ENCODE measurements around the gene CAMK2B.

CAMK2B gene

GRCh38 chr7:44324204-44324480 lies 1.3 kb downstream of the CAMK2B start:
- Histone ChIP-seq H3F3A (ENCODE audit: low read depth) (no peaks in the 10 kb centered on the region), H3K4me1 (ENCODE audit: insufficient read depth, low read length, poor library complexity, severe bottlenecking) (no peaks in the 10 kb centered on the region), H3K4me3 (ENCODE audit: low read length, poor library complexity, severe bottlenecking) (no peak overlapping the region), H3K9me3 (ENCODE audit: insufficient read depth, low read depth, low read length) (no peaks in the 10 kb centered on the region), H2AFZ (ENCODE audit: low read length) (no peak overlapping the region), H3K9me2 (replicated peaks; ENCODE audit: low read depth, low read length) (no peaks in the 10 kb centered on the region), H3K27me3 (ENCODE audit: insufficient read depth, low read length, poor library complexity, severe bottlenecking) (no peaks in the 10 kb centered on the region), H3K4me2 (ENCODE audit: low read depth, low read length, poor library complexity, severe bottlenecking) (no peak overlapping the region), H4K20me1 (ENCODE audit: insufficient read depth, low read length, poor library complexity, severe bottlenecking) (no peaks in the 10 kb centered on the region), H3K36me3 (ENCODE audit: insufficient read depth, low read length) (no peaks in the 10 kb centered on the region), H3K9ac (ENCODE audit: low read depth, low read length, poor library complexity, severe bottlenecking) (no peak overlapping the region), H3K79me2 (ENCODE audit: insufficient read depth, low read length) (no peaks in the 10 kb centered on the region)
- TF ChIP-seq EZH2phosphoT487 (IDR thresholded peaks at IDR 0.05; ENCODE audit: borderline replicate concordance) = no peak
- TF ChIP-seq CTCF (conservative IDR thresholded peaks at IDR 0.05; ENCODE audit: low read length) = no peak

GRCh38 chr7:44323381-44324203 lies 1.8 kb downstream of the CAMK2B start:
- no peak overlapping the region for H3K4me3 ChIP-seq (ENCODE audit: low read length, poor library complexity, severe bottlenecking)
- H3K4me2 ChIP-seq (ENCODE audit: low read depth, low read length, poor library complexity, severe bottlenecking) = no peak overlapping the region
- H3K9me3 ChIP-seq (ENCODE audit: insufficient read depth, low read depth, low read length) = no peaks in the 10 kb centered on the region
- H3K9me2 ChIP-seq (replicated peaks; ENCODE audit: low read depth, low read length) = no peaks in the 10 kb centered on the region
- H2AFZ ChIP-seq (ENCODE audit: low read length) = no peak overlapping the region
- no peaks in the 10 kb centered on the region for H3K4me1 ChIP-seq (ENCODE audit: insufficient read depth, low read length, poor library complexity, severe bottlenecking)
- no peaks in the 10 kb centered on the region for H3K36me3 ChIP-seq (ENCODE audit: insufficient read depth, low read length)
- TF ChIP-seq CTCF (conservative IDR thresholded peaks at IDR 0.05; ENCODE audit: low read length) (no peak), EZH2phosphoT487 (IDR thresholded peaks at IDR 0.05; ENCODE audit: borderline replicate concordance) (no peak)
- H3K79me2 ChIP-seq (ENCODE audit: insufficient read depth, low read length) = no peaks in the 10 kb centered on the region
- H3F3A ChIP-seq (ENCODE audit: low read depth) = no peaks in the 10 kb centered on the region
- H3K9ac ChIP-seq (ENCODE audit: low read depth, low read length, poor library complexity, severe bottlenecking) = no peak overlapping the region
- no peaks in the 10 kb centered on the region for H3K27me3 ChIP-seq (ENCODE audit: insufficient read depth, low read length, poor library complexity, severe bottlenecking)
- H4K20me1 ChIP-seq (ENCODE audit: insufficient read depth, low read length, poor library complexity, severe bottlenecking) = no peaks in the 10 kb centered on the region

- TF ChIP-seq EZH2phosphoT487 (IDR thresholded peaks at IDR 0.05; ENCODE audit: borderline replicate concordance) (no peak), CTCF (conservative IDR thresholded peaks at IDR 0.05; ENCODE audit: low read length) (no peak)
- H3K9ac ChIP-seq (ENCODE audit: low read depth, low read length, poor library complexity, severe bottlenecking) = no peak overlapping the region
- no peak overlapping the region for H2AFZ ChIP-seq (ENCODE audit: low read length)
- no peaks in the 10 kb centered on the region for H3K79me2 ChIP-seq (ENCODE audit: insufficient read depth, low read length)
- no peaks in the 10 kb centered on the region for H3F3A ChIP-seq (ENCODE audit: low read depth)
- no peaks in the 10 kb centered on the region for H4K20me1 ChIP-seq (ENCODE audit: insufficient read depth, low read length, poor library complexity, severe bottlenecking)
- H3K9me2 ChIP-seq (replicated peaks; ENCODE audit: low read depth, low read length) = no peaks in the 10 kb centered on the region
- no peaks in the 10 kb centered on the region for H3K4me1 ChIP-seq (ENCODE audit: insufficient read depth, low read length, poor library complexity, severe bottlenecking)
- no peak overlapping the region for H3K4me3 ChIP-seq (ENCODE audit: low read length, poor library complexity, severe bottlenecking)
- H3K36me3 ChIP-seq (ENCODE audit: insufficient read depth, low read length) = no peaks in the 10 kb centered on the region
- no peaks in the 10 kb centered on the region for H3K9me3 ChIP-seq (ENCODE audit: insufficient read depth, low read depth, low read length)
- no peak overlapping the region for H3K4me2 ChIP-seq (ENCODE audit: low read depth, low read length, poor library complexity, severe bottlenecking)
- H3K27me3 ChIP-seq (ENCODE audit: insufficient read depth, low read length, poor library complexity, severe bottlenecking) = no peaks in the 10 kb centered on the region
Measured at GRCh38 chr7:44322631-44323363, 2.6 kb downstream of the CAMK2B start.

Data from Loucy (cell line).